ENCODE results near the gene ITPR1. TPM values are rescaled to one million over a fixed set of nuclear protein-coding genes. Genes with fewer than 3 reads are reported as not detected.

Gene ITPR1
- total RNA-seq, 1 experiment from 2014 or later = 48.5 TPM

GRCh38 chr3:4793311-4793710 is 300.2 kb downstream of the ITPR1 start:
- DNase-seq (no peak), ATAC-seq (no peak)
- intact Hi-C loops (cut with micrococcal nuclease) = no loop called here
- Histone ChIP-seq H3K79me2 (ENCODE audit: low read length) (no peaks in the 10 kb centered on the region), H3K27me3 (ENCODE audit: low read length) (no peaks in the 10 kb centered on the region), H3K9me2 (replicated peaks; ENCODE audit: low read length) (no peaks in the 10 kb centered on the region), H3K27ac (ENCODE audit: low read length) (no peak overlapping the region), H3K36me3 (ENCODE audit: low read depth, low read length) (peaks cover 14% of the 10 kb centered on the region; the same call in 1 of the 2 replicates), H3K4me2 (ENCODE audit: low read length) (no peak overlapping the region), H3K9me3 (ENCODE audit: low read length) (no peaks in the 10 kb centered on the region; the same call in 1 of the 2 replicates), H3K4me3 (ENCODE audit: low read length) (no peak overlapping the region), H4K20me1 (ENCODE audit: low read length) (no peaks in the 10 kb centered on the region), H3F3A (ENCODE audit: low read length, unreplicated experiment) (no peaks in the 10 kb centered on the region), H3K4me1 (ENCODE audit: insufficient read depth, low read length) (no peaks in the 10 kb centered on the region), H2AFZ (ENCODE audit: low read length) (no peak overlapping the region), H3K9ac (ENCODE audit: low read length) (no peak overlapping the region)
- BruUV-seq (replicated peaks) = no TSS peak
- ChIA-PET CTCF (no interaction called here), POLR2A (ENCODE audit: unreplicated experiment) (no interaction called here)
- TF ChIP-seq EZH2 (IDR thresholded peaks at IDR 0.05; ENCODE audit: low read length, unreplicated experiment) (no peak), EZH2phosphoT487 (IDR thresholded peaks at IDR 0.05; ENCODE audit: borderline replicate concordance, low read length) (no peak), CTCF (conservative IDR thresholded peaks at IDR 0.05; ENCODE audit: low read depth, low read length) (no peak)

GRCh38 chr3:4794331-4794730 is 301.2 kb downstream of the ITPR1 start:
- DNase-seq (no peak), ATAC-seq (no peak)
- no peaks in the 10 kb centered on the region for H4K20me1 ChIP-seq (ENCODE audit: low read length)
- no peaks in the 10 kb centered on the region for H3K79me2 ChIP-seq (ENCODE audit: low read length)
- peaks cover 18% of the 10 kb centered on the region; the same call in 1 of the 2 replicates for H3K36me3 ChIP-seq (ENCODE audit: low read depth, low read length)
- TF ChIP-seq EZH2phosphoT487 (IDR thresholded peaks at IDR 0.05; ENCODE audit: borderline replicate concordance, low read length) (no peak), EZH2 (IDR thresholded peaks at IDR 0.05; ENCODE audit: low read length, unreplicated experiment) (no peak), CTCF (conservative IDR thresholded peaks at IDR 0.05; ENCODE audit: low read depth, low read length) (no peak)
- H3K4me1 ChIP-seq (ENCODE audit: insufficient read depth, low read length) = no peaks in the 10 kb centered on the region
- ChIA-PET CTCF (interaction anchor here (0.6 kb wide), 1 partner anchor 12 kb away, joined by 4 read pairs; no protein-coding TSS in a partner anchor), POLR2A (ENCODE audit: unreplicated experiment) (no interaction called here)
- H3K9ac ChIP-seq (ENCODE audit: low read length) = no peak overlapping the region
- no peak overlapping the region for H3K27ac ChIP-seq (ENCODE audit: low read length)
- no peak overlapping the region for H2AFZ ChIP-seq (ENCODE audit: low read length)
- H3K4me3 ChIP-seq (ENCODE audit: low read length) = no peak overlapping the region
- intact Hi-C loops (cut with micrococcal nuclease) = no loop called here
- no peaks in the 10 kb centered on the region for H3F3A ChIP-seq (ENCODE audit: low read length, unreplicated experiment)
- H3K9me3 ChIP-seq (ENCODE audit: low read length) = no peaks in the 10 kb centered on the region; the same call in 1 of the 2 replicates
- H3K9me2 ChIP-seq (replicated peaks; ENCODE audit: low read length) = no peaks in the 10 kb centered on the region
- no TSS peak for BruUV-seq (replicated peaks)
- H3K27me3 ChIP-seq (ENCODE audit: low read length) = no peaks in the 10 kb centered on the region
- H3K4me2 ChIP-seq (ENCODE audit: low read length) = no peak overlapping the region

GRCh38 chr3:4794798-4795197 is 301.6 kb downstream of the ITPR1 start:
- Histone ChIP-seq H3K27me3 (ENCODE audit: low read length) (no peaks in the 10 kb centered on the region), H3K4me2 (ENCODE audit: low read length) (no peak overlapping the region), H3K4me1 (ENCODE audit: insufficient read depth, low read length) (no peaks in the 10 kb centered on the region), H2AFZ (ENCODE audit: low read length) (no peak overlapping the region), H3K27ac (ENCODE audit: low read length) (no peak overlapping the region), H3K36me3 (ENCODE audit: low read depth, low read length) (peaks cover 18% of the 10 kb centered on the region; the same call in 1 of the 2 replicates), H3K9me2 (replicated peaks; ENCODE audit: low read length) (no peaks in the 10 kb centered on the region), H4K20me1 (ENCODE audit: low read length) (no peaks in the 10 kb centered on the region), H3K9ac (ENCODE audit: low read length) (no peak overlapping the region), H3K9me3 (ENCODE audit: low read length) (no peaks in the 10 kb centered on the region; the same call in 1 of the 2 replicates), H3K4me3 (ENCODE audit: low read length) (no peak overlapping the region), H3K79me2 (ENCODE audit: low read length) (no peaks in the 10 kb centered on the region), H3F3A (ENCODE audit: low read length, unreplicated experiment) (no peaks in the 10 kb centered on the region)
- ChIA-PET POLR2A (ENCODE audit: unreplicated experiment) (no interaction called here), CTCF (interaction anchor here (0.6 kb wide), 1 partner anchor 11 kb away, joined by 4 read pairs; no protein-coding TSS in a partner anchor)
- no peak for TF ChIP-seq EZH2 (IDR thresholded peaks at IDR 0.05; ENCODE audit: low read length, unreplicated experiment)
- TF ChIP-seq EZH2phosphoT487 (IDR thresholded peaks at IDR 0.05; ENCODE audit: borderline replicate concordance, low read length) = no peak
- no peak for TF ChIP-seq CTCF (conservative IDR thresholded peaks at IDR 0.05; ENCODE audit: low read depth, low read length)
- no TSS peak for BruUV-seq (replicated peaks)
- intact Hi-C loops (cut with micrococcal nuclease) = no loop called here
- ATAC-seq = no peak
- DNase-seq = no peak
